GM19023 (cell line): Measurements from ENCODE around the gene RERG.

Experiments used
- ATAC-seq: cut with Tn5 transposase; IDR thresholded peaks from one replicate; pipeline ENCODE4 v1.9.1; 2021; ENCODE audit warnings: mild to moderate bottlenecking, moderate library complexity; ENCODE audit not compliant: unreplicated experiment

The RERG gene

DNA sequence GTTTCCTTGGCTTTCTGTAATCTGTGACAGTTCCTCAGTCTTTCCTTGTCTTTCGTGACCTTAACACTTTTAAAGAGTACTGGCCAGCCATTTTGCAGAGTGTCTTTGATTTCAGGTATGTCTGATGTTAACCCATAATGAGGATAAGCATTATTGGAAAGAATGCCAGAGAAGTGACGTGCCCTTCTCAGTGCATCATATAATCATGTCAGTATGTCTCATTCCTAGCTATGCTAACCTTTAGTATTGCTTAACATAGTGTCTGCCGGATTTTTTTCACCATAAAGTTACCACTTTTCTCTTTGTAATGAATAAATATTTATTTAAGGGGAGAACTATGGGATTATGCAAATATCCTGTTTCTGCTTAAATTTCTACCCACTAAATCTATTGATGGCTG is 28.5 kb downstream of the RERG start:
- ATAC-seq = no peak

DNA sequence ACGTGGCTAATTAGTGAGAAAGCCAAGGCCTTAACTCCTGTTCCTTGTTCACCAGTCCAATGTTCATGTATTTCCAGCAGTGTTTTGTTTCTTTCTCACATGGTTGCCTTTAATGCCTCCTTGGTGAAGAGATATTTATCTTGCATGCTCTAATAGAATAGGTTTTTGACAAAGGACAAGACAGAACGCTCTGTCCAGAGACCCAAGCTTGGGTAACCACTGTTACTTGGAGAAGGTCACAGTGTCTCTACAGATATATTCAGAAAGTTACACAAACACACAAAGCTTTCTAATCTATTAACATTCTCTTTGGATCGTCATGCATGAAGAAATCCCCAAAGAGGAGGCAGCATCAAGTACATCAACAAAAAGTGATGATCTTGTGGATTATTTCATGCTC is 33.1 kb downstream of the RERG start:
- ATAC-seq = no peak

DNA sequence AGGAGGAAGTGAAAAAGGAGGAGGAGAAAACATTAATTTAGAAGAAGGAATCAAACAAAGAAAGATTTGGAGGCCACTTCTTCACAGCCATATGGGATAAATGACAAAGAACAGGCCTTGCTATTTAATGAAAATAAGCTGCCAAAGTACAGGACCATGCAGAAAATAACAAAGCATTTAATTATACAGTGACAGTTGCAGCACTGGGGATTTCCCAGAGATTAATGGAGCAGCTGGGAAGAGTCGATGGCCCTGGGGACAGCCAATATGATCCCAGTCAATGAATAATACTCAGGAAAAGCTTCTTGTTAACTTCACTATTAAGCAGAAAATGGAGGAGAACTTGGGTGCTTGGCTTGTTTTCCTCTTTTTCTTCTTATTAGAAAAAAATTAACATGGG is 34.6 kb downstream of the RERG start:
- no peak for ATAC-seq

DNA sequence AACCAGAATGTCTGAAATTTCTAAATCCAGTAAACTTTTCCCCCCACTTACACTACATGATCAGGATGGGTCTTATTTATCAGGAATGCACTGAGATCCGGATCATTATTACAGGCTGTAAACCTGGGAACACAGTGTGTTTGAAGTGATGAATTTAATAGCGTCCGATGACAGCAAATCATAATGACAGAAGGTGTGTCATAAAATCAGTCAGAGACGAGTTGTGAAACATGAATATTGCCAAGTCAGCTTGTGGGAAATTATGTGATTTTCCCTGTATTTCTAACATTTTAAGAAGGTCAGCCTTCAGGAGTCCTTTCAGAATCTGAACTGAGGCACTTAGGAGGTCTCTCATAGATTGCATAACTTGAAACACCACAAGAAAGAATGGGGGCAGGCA is 36.7 kb downstream of the RERG start:
- no peak for ATAC-seq

DNA sequence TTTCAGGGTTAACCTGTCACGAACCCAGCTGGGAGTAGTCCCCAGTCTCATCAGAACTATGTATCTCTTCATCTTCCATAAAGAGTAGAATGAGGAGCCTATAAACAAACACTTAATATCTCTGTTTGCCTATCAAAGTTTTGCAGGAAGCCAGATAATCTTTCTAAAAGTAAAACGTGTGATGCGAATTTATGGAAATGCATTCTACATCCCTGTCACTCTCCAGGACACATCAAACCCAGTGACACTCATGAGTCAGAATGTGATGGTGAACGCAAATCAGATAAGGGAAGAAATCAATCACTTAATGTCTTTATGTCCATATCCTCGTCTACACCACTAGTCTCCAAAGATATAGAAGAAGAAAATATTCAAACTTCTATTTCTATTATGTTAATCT is 37.4 kb downstream of the RERG start:
- ATAC-seq = no peak

DNA sequence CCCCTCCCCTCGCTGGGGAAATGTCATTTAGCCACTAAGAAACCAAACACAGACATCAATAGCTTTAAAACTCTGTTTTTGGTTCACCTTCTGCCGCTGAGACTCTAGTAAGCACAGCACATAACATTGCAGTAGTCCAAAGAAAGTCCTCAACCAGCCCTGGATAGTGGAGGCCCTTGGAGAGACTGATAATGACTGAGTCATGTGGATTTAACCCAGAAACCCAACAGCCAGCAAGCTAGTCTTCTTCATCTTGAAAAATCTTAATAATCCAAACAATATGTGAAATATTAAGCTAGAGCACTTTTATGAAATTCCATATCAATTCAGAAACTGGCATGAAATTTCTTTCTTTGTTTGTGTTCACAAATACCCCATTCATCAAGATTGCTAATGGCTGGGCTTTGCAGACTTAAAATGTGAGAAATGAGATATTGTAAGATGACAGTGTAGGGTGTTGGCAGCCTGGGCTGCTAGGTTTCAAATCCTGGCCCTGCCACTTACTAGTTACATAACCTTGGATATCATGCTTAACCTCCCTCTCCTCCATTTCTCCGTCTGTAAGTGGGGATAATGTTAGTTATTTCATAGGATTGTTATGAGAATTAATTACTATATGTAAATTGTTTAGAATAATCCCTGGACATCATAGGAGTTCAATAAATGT is 40.1 kb downstream of the RERG start:
- no peak for ATAC-seq

DNA sequence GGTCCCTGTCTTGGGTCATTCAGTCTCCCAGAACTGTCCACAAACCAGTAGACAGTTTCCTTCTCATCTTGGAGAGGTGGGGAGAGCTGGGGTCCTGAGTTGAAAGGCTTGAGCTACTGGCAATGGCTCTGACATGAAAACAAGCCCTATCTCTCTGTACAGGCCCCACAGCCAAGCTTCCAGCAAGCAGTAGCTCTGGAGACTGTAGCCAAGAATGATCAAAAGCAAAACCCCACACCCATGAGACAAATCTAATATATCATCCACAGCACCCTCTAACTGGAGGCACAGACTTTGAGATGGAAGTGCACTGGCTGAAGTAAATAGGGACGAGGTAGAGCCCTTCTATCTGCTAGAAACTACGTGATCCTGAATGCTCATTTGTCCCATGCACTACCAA is 40.9 kb downstream of the RERG start:
- ATAC-seq = no peak

DNA sequence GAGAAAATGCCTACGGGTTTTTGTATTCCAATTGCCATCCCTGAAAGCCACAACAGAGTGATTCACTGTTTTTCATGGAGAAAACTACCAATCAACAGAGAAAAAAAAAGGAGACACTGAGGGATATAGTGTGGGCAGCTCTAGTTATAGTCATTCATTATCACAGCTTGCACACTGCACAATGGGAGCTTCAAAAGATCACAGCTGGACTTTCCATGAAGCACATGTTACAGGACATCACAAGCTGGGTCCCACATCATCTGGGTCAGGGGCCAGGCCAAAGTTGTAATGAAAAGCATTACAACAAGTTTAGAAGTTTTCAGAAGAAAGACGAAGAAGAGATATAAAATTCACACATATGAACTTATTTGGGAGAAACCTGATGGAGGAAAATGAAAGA is 41.5 kb downstream of the RERG start:
- no peak for ATAC-seq

DNA sequence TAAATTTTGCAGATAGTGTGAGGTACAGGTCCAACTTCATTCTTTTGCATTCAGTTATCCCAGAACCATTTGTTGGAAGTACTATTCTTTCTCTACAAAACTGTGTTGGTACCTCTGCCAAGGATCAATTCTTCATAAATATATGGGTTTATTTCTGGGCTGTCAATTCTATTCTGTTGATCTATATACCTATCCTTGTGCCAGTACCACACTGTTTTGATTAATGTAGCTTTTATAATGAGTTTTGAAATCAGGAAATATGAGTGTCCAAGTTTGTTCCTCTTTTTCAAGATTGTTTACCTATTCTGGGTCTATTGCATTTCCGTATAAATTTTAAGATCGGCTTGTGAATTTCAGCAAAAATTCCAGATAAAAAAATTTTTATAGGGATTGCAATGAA is 48.1 kb downstream of the RERG start:
- ATAC-seq = no peak

DNA sequence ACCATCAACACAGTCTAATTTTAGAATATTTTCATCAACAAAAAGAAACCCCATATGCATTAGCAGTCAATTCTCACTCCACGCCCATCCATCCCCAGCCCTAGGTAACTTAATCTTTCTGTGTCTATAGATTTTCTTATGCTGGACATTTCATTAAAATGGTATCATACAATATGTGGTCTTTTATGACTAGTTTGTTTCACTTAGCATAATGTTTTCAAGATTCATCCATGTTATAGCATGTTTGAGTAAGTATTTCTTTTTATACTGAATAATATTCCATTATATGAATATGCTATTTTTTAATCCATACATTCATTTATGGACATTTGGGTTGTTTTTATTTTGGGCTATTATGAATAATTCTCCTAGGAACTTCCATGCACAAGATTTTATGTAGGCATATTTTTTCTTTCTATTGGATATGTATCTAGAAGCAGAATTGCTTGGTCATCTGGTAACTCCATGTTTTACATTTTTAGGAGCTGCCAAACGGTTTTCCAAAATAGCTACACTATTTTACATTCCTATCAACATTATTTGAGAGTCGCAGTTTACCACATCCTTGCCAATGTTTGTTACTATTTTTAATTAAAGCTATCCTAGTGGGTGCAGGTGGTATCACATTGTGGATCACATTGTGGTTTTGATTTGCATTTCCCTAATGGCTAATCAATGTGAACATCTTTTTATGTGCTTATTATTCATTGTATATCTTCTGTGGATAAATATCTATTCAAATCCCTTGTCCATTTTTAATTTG is 49.0 kb downstream of the RERG start:
- ATAC-seq = no peak

DNA sequence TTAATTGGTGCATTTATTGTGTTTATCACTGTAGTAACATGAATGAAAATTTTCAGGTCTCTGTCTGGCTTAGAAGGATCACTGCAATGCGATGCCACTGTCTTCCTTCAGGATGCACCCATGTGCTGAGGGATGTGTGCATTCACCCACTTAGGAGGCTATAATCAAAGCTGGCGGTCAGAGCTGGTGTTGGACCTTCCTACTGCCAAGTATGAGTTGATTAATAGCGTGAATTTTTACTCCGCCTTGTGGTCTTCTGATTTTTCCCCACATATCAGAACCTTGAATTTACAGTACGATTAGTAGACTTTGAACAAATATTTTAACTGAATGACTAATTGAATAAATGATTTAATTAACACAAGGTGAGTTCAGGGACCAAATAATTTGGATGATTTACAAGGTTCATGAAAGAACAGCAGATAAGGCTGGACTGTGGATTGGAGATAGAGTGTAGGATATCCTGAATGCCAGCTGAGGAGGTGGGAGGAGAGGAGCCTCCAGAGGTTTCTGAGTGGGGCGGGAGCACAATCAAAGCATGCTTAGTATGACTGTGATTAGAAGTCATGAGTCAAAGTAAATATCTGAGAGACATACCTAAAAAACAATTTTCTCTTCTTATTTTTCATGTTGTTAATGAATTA is 50.1 kb downstream of the RERG start:
- ATAC-seq = no peak

DNA sequence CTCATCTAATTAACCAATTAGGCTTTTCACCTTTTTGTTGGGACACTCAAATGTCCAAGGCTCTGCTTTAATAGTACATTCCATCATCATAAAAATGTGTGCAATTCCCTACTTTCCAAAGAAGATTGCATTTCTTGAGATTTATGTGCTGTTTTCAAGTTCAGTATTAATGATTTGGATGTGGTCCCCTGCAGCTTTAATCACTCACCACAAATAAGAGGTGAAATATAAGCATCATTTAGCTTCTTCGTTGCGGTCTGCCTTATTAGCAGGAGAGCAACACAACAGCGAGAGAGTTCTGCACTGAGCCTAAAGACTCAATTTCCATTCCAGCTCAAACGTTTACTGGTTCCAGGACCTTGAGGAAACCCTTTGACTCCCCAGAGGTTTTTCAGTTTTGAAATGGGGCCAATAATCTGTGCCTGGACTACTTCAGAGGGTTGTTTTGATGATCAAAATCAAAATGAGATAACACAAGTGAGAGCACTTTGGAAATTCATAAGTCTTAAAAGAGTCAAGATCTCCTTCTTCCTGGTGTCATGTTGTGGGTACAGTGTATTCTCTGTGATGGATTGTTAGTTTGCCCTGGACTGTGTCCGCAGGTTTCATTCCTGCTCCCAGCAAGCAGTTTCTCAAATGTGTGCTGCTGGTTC is 53.1 kb downstream of the RERG start:
- ATAC-seq = no peak

DNA sequence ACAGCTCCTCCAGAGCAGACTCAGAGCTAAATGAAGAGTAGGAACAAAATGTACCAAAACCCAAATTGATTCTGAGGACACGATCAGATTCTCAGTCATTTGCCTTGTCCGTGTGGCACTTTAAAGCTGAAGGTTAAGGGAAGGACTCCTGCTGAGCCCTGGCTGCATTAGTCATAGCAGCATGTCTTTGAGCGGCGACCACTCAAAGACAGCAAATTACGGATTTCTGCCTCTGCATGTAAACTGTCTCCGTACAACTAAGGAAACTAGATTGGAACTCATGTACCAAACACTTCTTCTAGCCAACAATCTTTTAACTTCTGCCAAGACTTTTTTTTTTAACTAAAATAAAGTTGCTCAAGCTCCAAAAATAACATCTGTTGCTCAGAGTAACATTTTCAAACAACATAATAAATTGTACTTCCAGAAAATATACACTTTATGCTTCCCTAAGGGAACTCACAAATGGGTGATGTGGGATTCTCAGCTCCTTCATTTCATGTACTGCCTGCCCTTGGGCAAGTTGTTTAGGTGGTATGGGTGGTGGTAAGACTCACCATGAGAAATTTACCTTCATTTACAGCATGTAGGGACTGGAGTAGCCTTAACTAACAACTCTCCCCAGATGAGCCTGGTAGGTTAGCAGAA is 56.1 kb downstream of the RERG start:
- no peak for ATAC-seq

DNA sequence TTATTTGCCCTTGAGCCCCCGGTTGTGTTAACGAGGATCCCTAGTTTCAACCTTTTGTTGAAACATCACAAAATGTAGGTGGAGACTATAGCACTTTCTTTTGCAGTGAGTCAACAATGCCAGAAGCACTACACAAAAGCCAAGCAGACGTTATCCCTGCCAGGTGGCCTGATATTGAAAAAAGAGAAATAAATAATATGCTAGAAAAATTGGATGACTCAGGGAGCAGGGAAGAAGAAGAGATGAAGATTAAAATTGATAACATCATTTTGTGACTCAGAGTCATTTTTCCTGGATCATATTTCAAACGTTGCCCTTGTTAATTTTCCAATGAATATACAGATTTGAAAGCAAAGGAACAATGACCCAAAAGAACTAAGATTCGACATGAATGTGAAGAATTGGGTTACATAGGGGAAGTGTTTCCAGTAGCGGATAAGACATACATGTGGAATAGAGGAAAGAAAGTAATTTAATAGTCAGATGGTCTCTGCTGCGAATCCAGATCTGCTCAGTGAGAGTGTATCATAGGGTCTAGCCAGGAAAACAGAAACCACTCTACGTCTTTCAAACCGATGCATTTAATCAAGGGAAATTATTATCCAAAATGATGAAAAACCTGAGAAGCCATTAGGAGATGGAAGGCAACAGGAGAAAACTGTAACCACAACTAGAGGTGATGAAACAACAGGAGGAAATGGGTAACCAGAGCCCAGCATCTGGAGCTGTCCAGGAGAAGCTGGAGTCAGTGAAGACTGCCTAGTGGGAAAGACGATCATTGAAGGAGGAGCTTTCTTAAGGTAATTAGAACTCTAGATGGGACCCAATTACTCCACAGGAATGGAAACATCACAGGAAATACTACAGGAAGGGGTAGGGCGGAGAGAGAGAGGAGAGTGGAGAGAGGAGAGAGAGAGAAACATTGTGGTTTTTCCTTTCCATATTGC is 57.9 kb downstream of the RERG start:
- ATAC-seq = no peak

DNA sequence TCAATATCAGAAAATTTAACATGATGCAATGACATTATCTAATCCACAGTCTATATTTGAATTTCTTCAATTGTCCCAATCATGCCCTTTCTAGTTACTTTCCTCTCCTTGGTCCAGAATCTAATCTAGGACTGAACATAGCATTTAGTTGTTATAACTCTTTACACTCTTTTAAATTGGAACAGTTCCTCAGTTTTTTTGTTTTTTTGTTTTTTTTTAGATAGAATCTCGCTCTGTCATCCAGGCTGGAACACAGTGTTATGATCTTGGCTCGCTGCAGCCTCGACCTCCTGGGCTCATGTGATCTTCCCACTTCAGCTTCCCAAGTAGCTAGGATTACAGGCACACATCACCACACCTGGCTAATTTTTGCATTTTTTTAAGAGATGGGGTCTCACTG is 63.1 kb downstream of the RERG start:
- no peak for ATAC-seq

DNA sequence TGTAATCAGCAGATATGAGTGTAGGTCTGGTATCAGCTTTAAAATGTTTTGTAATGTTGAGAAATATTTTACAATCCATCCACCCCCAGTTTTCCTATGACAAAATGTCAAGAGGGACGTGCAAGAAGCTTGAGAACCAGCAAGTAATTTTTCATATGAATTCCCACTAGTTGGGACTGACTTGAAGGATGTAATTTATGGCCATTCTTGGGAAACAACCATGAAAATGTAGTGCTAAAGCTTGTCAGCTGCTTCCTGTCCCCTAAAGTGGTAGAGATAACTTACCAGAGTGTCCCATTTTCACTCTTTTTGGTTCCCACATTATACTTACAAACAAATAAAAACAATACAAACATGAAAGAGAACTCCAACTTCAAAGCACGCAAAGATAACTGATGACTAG is 63.9 kb downstream of the RERG start:
- ATAC-seq = no peak

DNA sequence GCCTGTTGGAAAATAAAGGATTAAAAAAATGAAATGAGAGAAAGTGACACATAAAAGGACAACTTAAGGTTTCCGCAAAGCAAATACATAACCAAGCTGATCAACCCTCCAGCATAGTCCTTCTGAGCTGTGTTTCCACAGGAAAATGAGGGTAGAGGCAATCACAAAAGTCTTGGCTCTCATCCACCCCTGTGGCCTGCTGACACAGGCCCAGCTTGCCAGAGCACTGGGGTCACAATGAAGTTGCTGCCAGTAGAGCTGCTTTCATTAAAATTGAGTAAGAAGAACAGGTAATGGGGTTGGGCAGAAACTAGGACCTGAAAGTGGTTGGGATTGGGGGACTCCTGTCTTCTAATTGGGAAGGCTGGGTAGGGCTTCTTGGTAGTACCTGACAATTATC is 65.9 kb downstream of the RERG start:
- no peak for ATAC-seq

DNA sequence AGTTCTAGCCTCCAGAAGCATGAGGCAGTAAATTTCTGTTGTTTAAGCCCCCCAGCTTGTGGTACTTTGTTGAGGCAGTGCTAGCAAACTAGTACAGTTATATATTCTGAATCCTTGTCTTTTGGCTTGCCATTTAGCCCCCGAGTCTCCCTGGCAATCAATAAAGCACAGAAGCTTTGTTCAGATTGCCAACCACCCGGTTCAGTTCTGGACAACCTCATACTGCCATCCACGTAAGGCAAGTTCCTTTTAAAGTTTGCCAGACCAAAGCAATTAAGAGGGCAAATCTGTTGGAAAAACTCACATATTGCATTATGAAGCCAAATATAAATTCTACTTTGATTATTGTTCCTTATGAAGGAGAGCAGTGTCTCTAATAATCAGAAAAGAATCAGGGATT is 67.1 kb downstream of the RERG start:
- ATAC-seq = no peak

DNA sequence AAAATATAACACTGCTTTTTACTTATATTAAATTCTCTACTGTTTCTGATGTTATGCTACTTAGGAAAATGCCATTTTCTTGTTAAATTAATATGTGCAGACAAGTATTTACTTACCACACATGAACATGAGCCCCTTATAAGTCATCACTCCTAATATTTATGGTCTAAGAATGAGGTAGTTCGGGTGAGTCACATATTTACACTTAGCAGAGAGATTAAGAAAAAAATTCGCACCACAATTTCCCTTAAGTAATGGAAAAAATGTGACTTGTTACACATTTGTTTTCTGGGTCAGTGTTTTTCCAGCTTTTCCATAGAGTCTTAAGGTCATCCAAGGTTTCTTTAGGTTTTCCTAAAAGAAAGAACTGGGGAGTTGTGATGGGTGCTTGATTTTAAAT is 68.3 kb downstream of the RERG start:
- ATAC-seq = no peak

DNA sequence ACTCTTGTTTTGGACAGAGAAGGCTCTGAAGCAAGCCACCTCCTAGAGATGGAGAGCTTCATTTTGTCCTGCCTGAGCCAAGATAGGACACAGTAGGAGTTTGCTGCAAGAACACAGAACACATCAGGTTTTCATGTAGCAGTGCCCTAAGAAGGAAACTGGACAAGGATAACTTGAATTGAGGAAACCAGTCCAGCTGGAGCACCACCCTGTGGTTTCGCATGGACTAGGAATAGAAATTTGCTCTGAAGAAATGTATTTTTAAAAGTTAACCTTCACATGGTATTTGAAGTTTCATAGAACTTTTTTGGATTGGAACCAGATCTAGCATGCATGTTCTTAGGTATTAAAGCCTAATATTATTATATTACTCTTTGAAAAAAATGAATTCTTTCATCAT is 68.8 kb downstream of the RERG start:
- ATAC-seq = no peak
